Neuronal stem cell (in vitro differentiated cells): ENCODE measurements around the gene CYP2A6.
A peak's percentile ranks its signal among the peaks of the same experiment; 100 is the strongest.

Experiments
- DNase-seq: peaks from one replicate; pipeline ENCODE4 v3.0.0-alpha.2; 2013; ENCODE audit warnings: low spot score
- H2AFZ ChIP-seq: one replicate; pipeline ENCODE4 v1.6.1; 2013; ENCODE audit warnings: mild to moderate bottlenecking, low read length, inconsistent platforms
- H2AK5ac ChIP-seq: 2 replicates; pipeline ENCODE4 v1.6.1; 2013; ENCODE audit warnings: low read depth, mild to moderate bottlenecking, inconsistent platforms, low read length, moderate library complexity, mixed read lengths
- H2BK120ac ChIP-seq: 2 replicates; pipeline ENCODE4 v1.6.1; 2013; ENCODE audit warnings: low read depth, mild to moderate bottlenecking, inconsistent platforms, low read length, moderate library complexity, mixed read lengths
- H2BK12ac ChIP-seq: one replicate; pipeline ENCODE4 v1.6.1; 2013; ENCODE audit warnings: low read length, inconsistent platforms
- H2BK15ac ChIP-seq: 2 replicates; pipeline ENCODE4 v1.6.1; 2013; ENCODE audit warnings: mild to moderate bottlenecking, low read length, inconsistent platforms, mixed read lengths
- H2BK5ac ChIP-seq: one replicate; pipeline ENCODE4 v1.6.1; 2013; ENCODE audit warnings: inconsistent platforms, mild to moderate bottlenecking, low read length, moderate library complexity
- H3K14ac ChIP-seq: one replicate; pipeline ENCODE4 v1.6.1; 2013; ENCODE audit warnings: low read length, inconsistent platforms
- H3K18ac ChIP-seq: 2 replicates; pipeline ENCODE4 v1.6.1; 2013; ENCODE audit warnings: low read length, inconsistent platforms
- H3K23ac ChIP-seq: 2 replicates; pipeline ENCODE4 v1.6.1; 2013; ENCODE audit warnings: low read depth, mild to moderate bottlenecking, mixed read lengths, low read length, inconsistent platforms; ENCODE audit not compliant: poor library complexity
- H3K27ac ChIP-seq: replicated peaks from 3 replicates; pipeline ENCODE4 v1.5.1; 2013; ENCODE audit warnings: low read length, inconsistent platforms
- H3K27me3 ChIP-seq, 3 experiments: 2 replicates each; pipeline ENCODE4 v1.6.1; 2013; ENCODE audit warnings: low read length in 3 of 3, mild to moderate bottlenecking in 2 of 3, inconsistent platforms in 1 of 3, low read depth in 1 of 3, mixed read lengths in 1 of 3, moderate library complexity in 1 of 3; ENCODE audit not compliant: control insufficient read depth in 3 of 3, insufficient read depth in 3 of 3
- H3K36me3 ChIP-seq, 2 donors: replicated peaks in 1 of 2; 2 replicates each; pipeline ENCODE4 v1.6.1; 2013; ENCODE audit warnings: low read length in 2 of 2; ENCODE audit not compliant: control insufficient read depth in 2 of 2, insufficient read depth in 2 of 2
- H3K4ac ChIP-seq: 2 replicates; pipeline ENCODE4 v1.6.1; 2013; ENCODE audit warnings: inconsistent platforms, mild to moderate bottlenecking, low read length, moderate library complexity
- H3K4me1 ChIP-seq, 2 donors: 1 replicate in 1 of 2; 2 replicates in 1 of 2; pipeline ENCODE4 v1.6.1; 2013; ENCODE audit warnings: low read length in 2 of 2, low read depth in 1 of 2; ENCODE audit not compliant: control insufficient read depth in 2 of 2, insufficient read depth in 1 of 2
- H3K4me2 ChIP-seq: one replicate; pipeline ENCODE4 v1.6.1; 2013; ENCODE audit warnings: mild to moderate bottlenecking, low read length, inconsistent platforms; ENCODE audit not compliant: insufficient read depth, poor library complexity, severe bottlenecking
- H3K4me3 ChIP-seq, 2 donors: 2 replicates each; pipeline ENCODE4 v1.5.1; 2013; ENCODE audit warnings: low read length in 2 of 2, mild to moderate bottlenecking in 2 of 2, inconsistent platforms in 1 of 2, moderate library complexity in 1 of 2
- H3K79me1 ChIP-seq: one replicate; pipeline ENCODE4 v1.6.1; 2013; ENCODE audit warnings: low read depth, mild to moderate bottlenecking, inconsistent platforms, low read length, moderate library complexity
- H3K9ac ChIP-seq: one replicate; pipeline ENCODE4 v1.6.1; 2013; ENCODE audit warnings: mild to moderate bottlenecking, low read depth, low read length, inconsistent platforms; ENCODE audit not compliant: poor library complexity
- H3K9me3 ChIP-seq, 2 donors: replicated peaks in 1 of 2; 2 replicates each; pipeline versions ENCODE3 to v1.6.1; 2013; ENCODE audit warnings: low read length in 2 of 2, mild to moderate bottlenecking in 2 of 2, inconsistent platforms in 1 of 2, low read depth in 1 of 2, mixed read lengths in 1 of 2, moderate library complexity in 1 of 2; ENCODE audit not compliant: control insufficient read depth in 2 of 2, insufficient read depth in 1 of 2
- H4K8ac ChIP-seq: one replicate; pipeline ENCODE4 v1.6.1; 2013; ENCODE audit warnings: low read depth, mild to moderate bottlenecking, inconsistent platforms, low read length, moderate library complexity
- H4K91ac ChIP-seq: one replicate; pipeline ENCODE4 v1.6.1; 2013; ENCODE audit warnings: low read length, low read depth, mild to moderate bottlenecking, inconsistent platforms; ENCODE audit not compliant: poor library complexity
- WGBS, 2 donors: extraction: QIAGEN DNeasy Blood & Tissue Kit; methylation state at CpG; one replicate each; pipeline ENCODE4 v1.1.7; 2013; ENCODE audit warnings: missing lambda C conversion rate in 2 of 2, mixed read lengths in 1 of 2; ENCODE audit not compliant: insufficient read length in 2 of 2, insufficient replicate concordance in 1 of 2; ENCODE audit errors: extremely low coverage in 2 of 2; 5-methylcytosine and 5-hydroxymethylcytosine counted together

The CYP2A6 gene

DNA sequence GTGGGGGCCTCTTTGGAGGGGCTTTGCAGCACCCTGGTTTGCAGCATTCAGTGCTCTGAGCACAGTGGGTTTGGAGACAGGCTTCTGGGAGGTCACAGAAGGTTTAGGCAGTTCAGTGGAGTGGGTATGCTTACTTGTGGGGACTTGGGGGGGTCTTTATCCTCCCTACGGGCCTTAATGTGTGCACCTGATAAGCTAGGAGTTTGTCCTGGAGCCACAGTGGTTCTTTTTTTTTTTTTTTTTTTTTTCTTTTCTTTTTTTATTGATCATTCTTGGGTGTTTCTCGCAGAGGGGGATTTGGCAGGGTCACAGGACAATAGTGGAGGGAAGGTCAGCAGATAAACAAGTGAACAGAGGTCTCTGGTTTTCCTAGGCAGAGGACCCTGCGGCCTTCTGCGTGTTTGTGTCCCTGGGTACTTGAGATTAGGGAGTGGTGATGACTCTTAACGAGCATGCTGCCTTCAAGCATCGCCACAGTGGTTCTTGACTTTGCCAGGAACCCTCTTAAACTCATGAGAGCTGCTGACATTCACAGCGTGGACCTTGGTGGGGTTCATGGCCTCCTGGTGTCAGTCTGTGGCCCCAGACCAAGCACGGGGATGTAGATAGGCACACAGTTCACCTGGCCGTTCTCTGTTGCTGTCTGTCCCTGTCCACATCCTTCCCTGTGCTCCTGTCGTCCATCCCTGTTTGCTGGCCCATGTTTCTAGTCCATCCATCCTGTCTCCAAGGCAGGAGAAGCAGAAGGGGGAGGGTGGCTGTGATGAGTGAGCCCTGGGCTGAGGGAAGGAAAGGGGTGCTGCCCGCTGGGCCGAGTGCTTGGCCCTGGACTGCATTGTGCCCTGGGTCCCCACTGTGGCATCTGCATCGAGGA, 48.6 kb downstream of the CYP2A6 start:
- H2BK12ac ChIP-seq, result no peak overlapping the region
- peak overlapping the region; percentile 91 to 98 for H3K4me3 ChIP-seq
- H3K9me3 ChIP-seq, result no peaks in the 10 kb centered on the region
- H3K4me2 ChIP-seq, result no peak overlapping the region
- peaks cover 31 to 63% of the 10 kb centered on the region in 2 donors for H3K36me3 ChIP-seq
- peaks cover 43 to 53% of the 10 kb centered on the region in 2 donors for H3K4me1 ChIP-seq
- no peak overlapping the region for H3K4ac ChIP-seq
- H2AFZ ChIP-seq, result no peak overlapping the region
- H3K27me3 ChIP-seq, result no peaks in the 10 kb centered on the region
- no peak overlapping the region for H2BK15ac ChIP-seq
- WGBS, 2 donors, result no CpG with 5 or more reads among the region's 13 CpGs
- H3K9ac ChIP-seq, result peak overlapping the region; percentile 78
- no peak for DNase-seq
- no peak overlapping the region for H4K8ac ChIP-seq
- H2BK120ac ChIP-seq, result no peak overlapping the region
- no peak overlapping the region for H3K18ac ChIP-seq
- peaks cover 29% of the 10 kb centered on the region for H3K79me1 ChIP-seq
- H3K23ac ChIP-seq, result peak overlapping the region; percentile 94
- no peak overlapping the region for H2AK5ac ChIP-seq
- no peak overlapping the region for H2BK5ac ChIP-seq
- no peak overlapping the region for H3K27ac ChIP-seq
- H3K14ac ChIP-seq, result no peak overlapping the region
- H4K91ac ChIP-seq, result no peak overlapping the region

DNA sequence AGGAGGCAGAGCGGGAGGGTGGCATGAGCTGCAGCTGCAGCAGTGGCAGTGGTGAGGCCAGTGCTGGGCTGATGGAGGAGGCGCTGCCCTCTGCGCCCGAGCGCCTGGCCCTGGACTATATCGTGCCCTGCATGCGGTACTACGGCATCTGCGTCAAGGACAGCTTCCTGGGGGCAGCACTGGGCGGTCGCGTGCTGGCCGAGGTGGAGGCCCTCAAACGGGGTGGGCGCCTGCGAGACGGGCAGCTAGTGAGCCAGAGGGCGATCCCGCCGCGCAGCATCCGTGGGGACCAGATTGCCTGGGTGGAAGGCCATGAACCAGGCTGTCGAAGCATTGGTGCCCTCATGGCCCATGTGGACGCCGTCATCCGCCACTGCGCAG, 49.3 kb downstream of the CYP2A6 start:
- Histone ChIP-seq H2BK5ac (no peak overlapping the region), H2BK15ac (no peak overlapping the region), H2BK120ac (no peak overlapping the region), H3K4me1 (peaks cover 37 to 47% of the 10 kb centered on the region in 2 donors), H2AK5ac (no peak overlapping the region), H3K18ac (no peak overlapping the region), H2BK12ac (no peak overlapping the region), H3K4me3 (peak overlapping the region; percentile 91 to 98), H3K27ac (no peak overlapping the region), H3K9ac (peak overlapping the region; percentile 78), H3K79me1 (peaks cover 29% of the 10 kb centered on the region), H2AFZ (no peak overlapping the region), H3K4me2 (no peak overlapping the region), H3K36me3 (peaks cover 31 to 61% of the 10 kb centered on the region in 2 donors), H3K23ac (peak overlapping the region; percentile 94), H3K14ac (no peak overlapping the region), H4K8ac (no peak overlapping the region), H4K91ac (no peak overlapping the region), H3K9me3 (no peaks in the 10 kb centered on the region), H3K27me3 (no peaks in the 10 kb centered on the region), H3K4ac (no peak overlapping the region)
- no CpG with 5 or more reads among the region's 27 CpGs for WGBS, 2 donors
- no peak for DNase-seq

DNA sequence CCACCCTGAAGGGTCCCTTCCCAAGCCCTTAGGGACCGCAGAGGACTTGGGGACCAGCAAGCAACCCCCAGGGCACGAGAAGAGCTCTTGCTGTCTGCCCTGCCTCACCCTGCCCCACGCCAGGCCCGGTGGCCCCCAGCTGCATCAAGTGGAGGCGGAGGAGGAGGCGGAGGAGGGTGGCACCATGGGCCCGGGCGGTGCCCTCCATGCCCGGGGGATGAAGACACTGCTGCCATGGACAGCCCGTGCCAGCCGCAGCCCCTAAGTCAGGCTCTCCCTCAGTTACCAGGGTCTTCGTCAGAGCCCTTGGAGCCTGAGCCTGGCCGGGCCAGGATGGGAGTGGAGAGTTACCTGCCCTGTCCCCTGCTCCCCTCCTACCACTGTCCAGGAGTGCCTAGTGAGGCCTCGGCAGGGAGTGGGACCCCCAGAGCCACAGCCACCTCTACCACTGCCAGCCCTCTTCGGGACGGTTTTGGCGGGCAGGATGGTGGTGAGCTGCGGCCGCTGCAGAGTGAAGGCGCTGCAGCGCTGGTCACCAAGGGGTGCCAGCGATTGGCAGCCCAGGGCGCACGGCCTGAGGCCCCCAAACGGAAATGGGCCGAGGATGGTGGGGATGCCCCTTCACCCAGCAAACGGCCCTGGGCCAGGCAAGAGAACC, 49.8 kb downstream of the CYP2A6 start:
- Histone ChIP-seq H2BK15ac (no peak overlapping the region), H3K23ac (peak overlapping the region; percentile 94), H2BK120ac (peak overlapping the region; percentile 2), H2AK5ac (peak overlapping the region; percentile 87), H3K9ac (peak overlapping the region; percentile 78), H3K4me1 (peaks cover 36 to 43% of the 10 kb centered on the region in 2 donors), H2BK5ac (peak overlapping the region; percentile 88), H4K8ac (no peak overlapping the region), H3K4me3 (peak overlapping the region; percentile 91 to 98), H2BK12ac (no peak overlapping the region), H2AFZ (no peak overlapping the region), H3K9me3 (no peaks in the 10 kb centered on the region), H3K27me3 (no peaks in the 10 kb centered on the region), H3K14ac (no peak overlapping the region), H3K4me2 (peak overlapping the region; percentile 60), H3K4ac (no peak overlapping the region), H3K36me3 (peaks cover 31 to 56% of the 10 kb centered on the region in 2 donors), H4K91ac (no peak overlapping the region), H3K79me1 (peaks cover 29% of the 10 kb centered on the region), H3K27ac (no peak overlapping the region), H3K18ac (peak overlapping the region; percentile 51)
- DNase-seq, result no peak
- no CpG with 5 or more reads among the region's 27 CpGs for WGBS, 2 donors
